HepG2 (cell line): ENCODE data around the gene TPSD1. TPM values are rescaled to one million over a fixed set of nuclear protein-coding genes. Genes with fewer than 3 reads are reported as not detected.

Experiments
- ARID5B ChIP-seq: IDR thresholded peaks from 2 replicates; pipeline ENCODE4 v1.4.0; 2020; ENCODE audit warnings: mild to moderate bottlenecking, missing genetic modification reagents
- CSRNP1 ChIP-seq: sonication (generic); formaldehyde crosslinking; IDR thresholded peaks from 2 replicates; pipeline ENCODE4 v1.8.1; 2023; ENCODE audit warnings: mild to moderate bottlenecking, missing genetic modification reagents
- HDAC1 ChIP-seq: sonication (generic); formaldehyde crosslinking; IDR thresholded peaks from 2 replicates; pipeline ENCODE4 v1.5.1; 2020; ENCODE audit warnings: mild to moderate bottlenecking, missing genetic modification reagents
- ZNF687 ChIP-seq: sonication (generic); formaldehyde crosslinking; IDR thresholded peaks from 2 replicates; pipeline ENCODE4 v1.5.1; 2020; ENCODE audit warnings: mild to moderate bottlenecking, missing genetic modification reagents, moderate library complexity
- polyA plus RNA-seq, 8 experiments: library from polyadenylated mRNA; depleted of rRNA in 3 of 8; stranded (reverse) in 7 of 8; unstranded in 1 of 8; fragments of >200 nt; fragmentation: Illumina TruSeq in 4 of 8; extraction: Trizol in 4 of 8; gene quantifications; 2 replicates each; pipeline versions ENCODE4 v1.2.1 to v1.2.3, GENCODE V29; 2011 to 2016; ENCODE audit warnings: low read depth in 4 of 8, missing spikeins in 1 of 8, mixed read lengths in 1 of 8; ENCODE audit not compliant: insufficient read depth in 1 of 8
- total RNA-seq, 5 experiments: library from RNA; depleted of rRNA; stranded (reverse); fragments of >200 nt; fragmentation: Illumina TruSeq; extraction: Trizol; gene quantifications; 2 replicates each; pipeline ENCODE4 v1.2.3, GENCODE V29; 2016; ENCODE audit warnings: low read depth in 1 of 5

The TPSD1 gene
- total and polyA plus RNA-seq, 2 of the 13 experiments (the other 11 are each of a cell fraction or from before 2014, with no cell fraction given) = not detected

GRCh38 chr16:1271724-1272413 lies 16.0 kb downstream of the TPSD1 start (continued):
- 0 out of 2 replicates have a peak, but pooled peaks have one; percentile 18 for TF ChIP-seq ARID5B (CRISPR knock-in tag)
- peak; percentile 60; the same call in 1 of the 2 replicates for TF ChIP-seq CSRNP1 (CRISPR knock-in tag)
- TF ChIP-seq HDAC1 (CRISPR knock-in tag) = peak; percentile 75
- peak; percentile 39; the same call in 1 of the 2 replicates for TF ChIP-seq ZNF687 (CRISPR knock-in tag)
